HepG2 (cell line): Measurements from ENCODE around the gene AURKA. TPM values are rescaled to one million over a fixed set of nuclear protein-coding genes. Genes with fewer than 3 reads are reported as not detected.

Source experiments
- AKAP8 ChIP-seq: sonication (generic); formaldehyde crosslinking; IDR thresholded peaks from 2 replicates; pipeline ENCODE4 v1.5.1; 2020; ENCODE audit warnings: mild to moderate bottlenecking, missing genetic modification reagents
- ATF1 ChIP-seq: IDR thresholded peaks from 2 replicates; pipeline ENCODE4 v1.6.1; 2016; ENCODE audit warnings: mild to moderate bottlenecking, control low read depth
- BCLAF1 ChIP-seq: fragments of 450-650 bp; IDR thresholded peaks from 2 replicates; pipeline ENCODE4 v1.6.1; 2017; ENCODE audit warnings: mild to moderate bottlenecking
- BRD4 ChIP-seq: sonication (generic); formaldehyde crosslinking; IDR thresholded peaks from 2 replicates; pipeline ENCODE4 v1.4.0; 2020; ENCODE audit warnings: missing genetic modification reagents
- CENPX ChIP-seq: sonication (generic); formaldehyde crosslinking; IDR thresholded peaks from 2 replicates; pipeline ENCODE4 v1.9.0; 2021; ENCODE audit warnings: mild to moderate bottlenecking, missing genetic modification reagents, moderate library complexity
- DDIT3 ChIP-seq: sonication (generic); formaldehyde crosslinking; IDR thresholded peaks from 2 replicates; pipeline ENCODE4 v1.4.0; 2020; ENCODE audit warnings: mild to moderate bottlenecking, missing genetic modification reagents
- E2F2 ChIP-seq: sonication (generic); formaldehyde crosslinking; IDR thresholded peaks from 2 replicates; pipeline ENCODE4 v1.4.0; 2020; ENCODE audit warnings: missing genetic modification reagents, borderline replicate concordance
- HMGA1 ChIP-seq: sonication (generic); formaldehyde crosslinking; conservative IDR thresholded peaks from 2 replicates; pipeline ENCODE4 v1.4.0; 2020; ENCODE audit warnings: missing genetic modification reagents
- KDM2A ChIP-seq: sonication (generic); formaldehyde crosslinking; IDR thresholded peaks from 2 replicates; pipeline ENCODE4 v1.4.0; 2020; ENCODE audit warnings: low read depth, missing genetic modification reagents, borderline replicate concordance
- PCBP1 ChIP-seq: fragments of 200-400 bp; formaldehyde crosslinking; IDR thresholded peaks from 2 replicates; pipeline ENCODE4 v1.6.1; 2017; ENCODE audit warnings: mild to moderate bottlenecking, low read depth, low read length, borderline replicate concordance
- PCBP2 ChIP-seq: fragments of 200-400 bp; formaldehyde crosslinking; optimal IDR thresholded peaks from 2 replicates; pipeline ENCODE3; 2018; ENCODE audit warnings: low read length, low read depth; ENCODE audit not compliant: poor library complexity, severe bottlenecking
- PRMT3 ChIP-seq: sonication (generic); formaldehyde crosslinking; IDR thresholded peaks from 2 replicates; pipeline ENCODE4 v1.8.1; 2022; ENCODE audit warnings: low read depth, mild to moderate bottlenecking, moderate library complexity, missing genetic modification reagents, borderline replicate concordance
- RAD51 ChIP-seq: fragments of 450-650 bp; IDR thresholded peaks from 2 replicates; pipeline ENCODE4 v1.6.1; 2016; ENCODE audit warnings: borderline replicate concordance
- RBFOX2 ChIP-seq: fragments of 200-400 bp; formaldehyde crosslinking; IDR thresholded peaks from 2 replicates; pipeline ENCODE4 v1.6.1; 2017; ENCODE audit warnings: low read depth, mild to moderate bottlenecking, low read length
- RFX3 ChIP-seq: IDR thresholded peaks from 2 replicates; pipeline ENCODE4 v1.6.1; 2016; ENCODE audit warnings: missing biosample characterization, missing genetic modification reagents
- SIN3A ChIP-seq: IDR thresholded peaks from 2 replicates; pipeline ENCODE4 v1.6.1; 2011; ENCODE audit warnings: low read depth, mild to moderate bottlenecking, control low read depth, low read length, borderline replicate concordance
- SRSF4 ChIP-seq: fragments of 200-400 bp; formaldehyde crosslinking; IDR thresholded peaks from one replicate; pipeline ENCODE4 v1.6.1; 2018; ENCODE audit warnings: mild to moderate bottlenecking, low read depth, low read length, moderate library complexity; ENCODE audit not compliant: poor library complexity, severe bottlenecking
- TCF7 ChIP-seq: sonication (generic); IDR thresholded peaks from 2 replicates; pipeline ENCODE4 v1.6.1; 2016; ENCODE audit warnings: antibody characterized with exemption, low read depth
- ZBTB7B ChIP-seq: sonication (generic); formaldehyde crosslinking; IDR thresholded peaks from 2 replicates; pipeline ENCODE4 v1.4.0; 2020; ENCODE audit warnings: missing genetic modification reagents
- ZNF30 ChIP-seq: sonication (generic); formaldehyde crosslinking; IDR thresholded peaks from 2 replicates; pipeline ENCODE4 v1.5.0; 2020; ENCODE audit warnings: mild to moderate bottlenecking, missing genetic modification reagents
- ZNF672 ChIP-seq: sonication (generic); formaldehyde crosslinking; IDR thresholded peaks from 2 replicates; pipeline ENCODE4 v1.8.1; 2022; ENCODE audit warnings: missing genetic modification reagents
- ZNF710 ChIP-seq: sonication (generic); formaldehyde crosslinking; IDR thresholded peaks from 2 replicates; pipeline ENCODE4 v1.5.0; 2020; ENCODE audit warnings: mild to moderate bottlenecking, missing genetic modification reagents, borderline replicate concordance
- ZSCAN25 ChIP-seq: sonication (generic); formaldehyde crosslinking; IDR thresholded peaks from 2 replicates; pipeline ENCODE4 v1.8.0; 2022; ENCODE audit warnings: mild to moderate bottlenecking, missing genetic modification reagents
- ZSCAN31 ChIP-seq: sonication (generic); formaldehyde crosslinking; IDR thresholded peaks from 2 replicates; pipeline ENCODE4 v1.5.0; 2020; ENCODE audit warnings: low read depth, mild to moderate bottlenecking, missing genetic modification reagents
- polyA plus RNA-seq, 8 experiments: library from polyadenylated mRNA; depleted of rRNA in 3 of 8; stranded (reverse) in 7 of 8; unstranded in 1 of 8; fragments of >200 nt; fragmentation: Illumina TruSeq in 4 of 8; extraction: Trizol in 4 of 8; gene quantifications; 2 replicates each; pipeline versions ENCODE4 v1.2.1 to v1.2.3, GENCODE V29; 2011 to 2016; ENCODE audit warnings: low read depth in 4 of 8, missing spikeins in 1 of 8, mixed read lengths in 1 of 8; ENCODE audit not compliant: insufficient read depth in 1 of 8
- total RNA-seq, 5 experiments: library from RNA; depleted of rRNA; stranded (reverse); fragments of >200 nt; fragmentation: Illumina TruSeq; extraction: Trizol; gene quantifications; 2 replicates each; pipeline ENCODE4 v1.2.3, GENCODE V29; 2016; ENCODE audit warnings: low read depth in 1 of 5

The AURKA gene
- total and polyA plus RNA-seq, 2 of the 13 experiments (the other 11 are each of a cell fraction or from before 2014, with no cell fraction given) = 96.4 to 224 TPM

GRCh38 chr20:56360133-56360907 is 31.7 kb downstream of the AURKA start (continued):
- TF ChIP-seq HMGA1 (CRISPR knock-in tag) (no peak), ZNF710 (CRISPR knock-in tag) (peak; percentile 13; the same call in 1 of the 2 replicates), CENPX (no peak), RFX3 (CRISPR knock-in tag) (no peak), RAD51 (no peak), ZBTB7B (peak; percentile 39; the same call in 1 of the 2 replicates), BCLAF1 (no peak), DDIT3 (no peak), PCBP2 (no peak), BRD4 (peak; percentile 82; the same call in 1 of the 2 replicates), TCF7 (0 out of 2 replicates have a peak, but pooled peaks have one; percentile 6), ZNF30 (CRISPR knock-in tag) (no peak), PRMT3 (no peak), KDM2A (no peak), ATF1 (no peak), E2F2 (CRISPR knock-in tag) (no peak), SRSF4 (no peak), RBFOX2 (no peak), SIN3A (peak; percentile 85; the same call in 1 of the 2 replicates), PCBP1 (no peak), ZSCAN31 (CRISPR knock-in tag) (0 out of 2 replicates have a peak, but pooled peaks have one; percentile 46), ZSCAN25 (CRISPR knock-in tag) (peak; percentile 30; the same call in 1 of the 2 replicates), ZNF672 (no peak), AKAP8 (CRISPR knock-in tag) (no peak)
